NCI-H510A (cell line): ENCODE data around the gene PQBP1.

Experiments used
- DNase-seq: peaks from one replicate; lab custom pipeline; 2025; lab: John Stamatoyannopoulos, UW

PQBP1 gene

DNA sequence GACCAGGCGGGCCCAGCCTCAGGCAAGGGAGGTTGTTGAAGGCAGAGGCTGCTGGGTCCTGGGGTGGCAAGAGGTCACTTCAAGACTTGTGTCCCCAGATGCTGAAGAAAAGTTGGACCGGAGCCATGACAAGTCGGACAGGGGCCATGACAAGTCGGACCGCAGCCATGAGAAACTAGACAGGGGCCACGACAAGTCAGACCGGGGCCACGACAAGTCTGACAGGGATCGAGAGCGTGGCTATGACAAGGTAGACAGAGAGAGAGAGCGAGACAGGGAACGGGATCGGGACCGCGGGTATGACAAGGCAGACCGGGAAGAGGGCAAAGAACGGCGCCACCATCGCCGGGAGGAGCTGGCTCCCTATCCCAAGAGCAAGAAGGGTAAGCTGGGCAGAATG, 4.4 kb downstream of the PQBP1 start:
- DNase-seq = no peak

DNA sequence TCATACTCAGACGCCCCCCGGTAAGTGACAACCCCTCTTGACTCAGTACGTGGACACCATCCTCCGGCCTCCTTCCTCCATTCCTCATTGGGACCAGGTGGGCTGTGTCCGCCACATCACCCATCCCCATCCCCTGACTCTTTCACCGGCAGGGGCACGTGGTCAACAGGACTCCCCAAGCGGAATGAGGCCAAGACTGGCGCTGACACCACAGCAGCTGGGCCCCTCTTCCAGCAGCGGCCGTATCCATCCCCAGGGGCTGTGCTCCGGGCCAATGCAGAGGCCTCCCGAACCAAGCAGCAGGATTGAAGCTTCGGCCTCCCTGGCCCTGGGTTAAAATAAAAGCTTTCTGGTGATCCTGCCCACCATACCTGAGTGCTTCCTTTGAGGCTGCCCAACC, 5.0 kb downstream of the PQBP1 start:
- DNase-seq = no peak

DNA sequence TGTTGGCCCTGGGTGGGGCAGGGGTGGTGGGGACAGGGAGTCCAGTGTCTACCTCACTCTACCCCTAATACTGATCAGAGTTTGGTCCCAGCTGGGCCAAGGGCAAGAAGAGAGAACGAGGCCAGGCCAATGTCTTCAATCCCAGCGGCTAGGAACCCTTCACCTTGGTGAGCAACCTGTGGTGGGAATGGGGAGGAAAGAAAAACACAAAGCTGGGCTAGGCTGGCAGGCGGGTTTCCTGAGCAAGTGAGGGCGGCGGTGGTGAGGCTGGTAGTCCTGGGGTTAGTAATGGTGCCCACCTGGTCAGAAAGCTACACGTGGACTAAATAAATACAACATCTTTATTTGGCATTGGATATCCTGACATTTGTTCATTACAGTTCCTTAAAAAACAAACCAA, 5.6 kb downstream of the PQBP1 start:
- no peak for DNase-seq

DNA sequence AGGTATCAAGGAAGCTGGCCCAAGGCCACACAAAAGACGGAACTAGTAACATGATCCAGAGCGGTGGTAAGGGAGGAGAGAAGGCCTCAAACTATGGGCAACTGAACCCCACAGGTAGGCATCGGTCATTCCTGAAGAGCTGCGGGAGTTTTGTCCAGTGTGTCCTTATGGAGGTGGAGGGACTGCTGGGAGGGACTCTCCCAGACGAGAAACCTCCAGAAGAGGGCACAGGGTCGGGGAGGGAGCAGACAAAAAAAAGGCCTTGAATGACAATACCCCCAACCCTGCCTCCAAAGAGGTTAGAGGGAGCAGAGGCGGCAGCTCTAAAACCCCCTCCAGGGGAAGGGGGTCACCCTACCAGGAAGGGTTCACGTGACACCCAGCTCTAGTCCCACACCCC, 6.5 kb downstream of the PQBP1 start:
- DNase-seq = no peak

DNA sequence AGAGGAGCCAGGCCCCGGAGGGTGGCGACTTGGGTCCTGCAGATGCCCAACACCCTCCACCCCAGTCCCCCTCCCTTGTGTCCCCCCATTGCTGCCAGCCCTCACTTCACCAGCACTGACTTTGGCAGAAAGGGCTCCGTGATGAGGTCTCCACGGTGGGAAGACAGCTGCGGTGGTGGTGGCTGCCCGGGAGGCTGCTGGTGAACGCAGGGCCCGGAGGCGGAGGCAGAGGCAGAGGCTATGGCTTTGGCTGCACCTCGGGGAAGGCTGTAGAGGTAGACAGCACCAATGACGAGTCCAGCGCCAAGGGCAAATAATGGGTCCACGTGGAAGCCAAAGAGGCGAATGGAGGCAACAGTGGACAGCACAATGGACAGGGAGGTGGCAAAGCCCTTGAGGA, 6.9 kb downstream of the PQBP1 start:
- DNase-seq = no peak

DNA sequence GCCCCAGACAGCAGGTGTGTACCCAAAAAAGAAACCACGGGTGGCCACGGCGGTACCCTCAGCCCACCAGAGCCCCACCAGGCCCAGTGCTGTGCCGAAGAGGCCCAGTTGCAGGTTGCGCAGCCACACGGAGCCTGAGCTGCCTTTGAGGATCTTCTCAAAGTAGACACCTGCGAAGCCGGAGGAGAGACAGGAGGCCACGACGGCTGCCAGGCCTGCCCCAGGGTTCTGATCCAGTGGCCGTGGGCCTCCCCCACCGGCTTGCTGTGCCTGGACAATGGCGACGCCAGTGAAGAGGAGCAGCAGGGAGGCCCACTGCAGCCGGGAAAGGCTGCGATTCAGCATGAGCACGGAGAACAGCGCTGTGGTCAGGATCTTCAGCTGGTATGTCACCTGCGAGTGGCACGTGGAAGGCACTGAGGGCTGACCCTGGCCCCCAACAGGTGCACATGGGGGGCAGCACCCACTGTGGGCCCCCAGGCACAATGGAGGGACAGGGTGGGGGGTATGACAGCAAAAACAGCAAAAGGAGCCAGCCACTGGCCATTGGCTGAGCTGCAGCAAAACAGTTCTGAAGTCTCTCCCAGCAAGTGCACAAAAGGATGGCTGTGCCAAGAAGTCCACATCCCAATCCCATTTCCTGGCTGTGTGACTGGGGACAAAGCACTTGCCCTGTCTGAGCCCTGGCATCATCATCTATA, 7.5 kb downstream of the PQBP1 start:
- DNase-seq = no peak

DNA sequence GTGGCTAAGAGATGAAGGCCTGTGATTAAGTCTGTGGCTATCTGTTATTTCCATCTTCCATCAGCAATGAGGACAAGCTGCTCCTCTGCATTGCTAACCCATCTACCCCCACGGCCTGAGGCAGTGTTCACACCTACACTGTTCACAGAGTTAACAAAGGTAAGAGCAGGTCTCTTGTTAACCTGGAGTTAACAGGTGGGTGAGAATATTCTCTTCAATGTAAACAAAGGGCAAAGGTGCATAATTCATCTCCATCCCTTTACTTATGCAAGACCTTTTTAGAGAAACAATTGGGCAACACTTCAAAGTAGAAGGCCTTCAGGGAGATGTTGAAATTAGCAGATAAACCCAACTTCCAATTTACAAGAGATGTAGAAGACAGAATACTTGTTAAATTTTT, 10.9 kb downstream of the PQBP1 start:
- no peak for DNase-seq

DNA sequence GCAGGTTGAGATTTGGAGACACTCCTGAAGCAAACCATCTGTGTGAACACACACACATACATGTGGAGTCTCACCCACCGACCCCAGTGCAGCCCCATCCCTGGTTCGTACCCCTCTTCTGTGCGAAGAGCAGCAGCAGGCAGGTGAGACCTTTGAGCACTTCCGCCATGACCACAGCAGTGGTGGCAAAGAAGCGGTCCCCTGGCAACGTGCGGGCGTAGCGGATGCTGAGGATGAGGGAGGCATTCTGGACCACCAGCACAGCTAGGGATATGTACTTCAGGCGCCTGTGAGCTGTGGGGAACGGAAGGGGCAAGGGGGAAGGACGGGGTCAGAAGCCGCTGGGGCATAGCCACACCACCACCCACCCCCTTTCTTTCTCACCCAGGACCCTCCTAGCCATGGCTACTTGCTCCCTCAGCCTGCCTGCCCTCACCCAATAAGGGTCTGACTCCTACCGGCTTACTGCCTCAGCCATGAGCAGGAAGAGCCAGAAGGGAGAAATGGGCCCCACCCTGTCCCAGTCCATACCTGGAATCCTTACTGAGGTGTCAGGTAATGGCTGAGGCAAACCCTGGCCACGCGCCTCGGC, 12.1 kb downstream of the PQBP1 start:
- no peak for DNase-seq

DNA sequence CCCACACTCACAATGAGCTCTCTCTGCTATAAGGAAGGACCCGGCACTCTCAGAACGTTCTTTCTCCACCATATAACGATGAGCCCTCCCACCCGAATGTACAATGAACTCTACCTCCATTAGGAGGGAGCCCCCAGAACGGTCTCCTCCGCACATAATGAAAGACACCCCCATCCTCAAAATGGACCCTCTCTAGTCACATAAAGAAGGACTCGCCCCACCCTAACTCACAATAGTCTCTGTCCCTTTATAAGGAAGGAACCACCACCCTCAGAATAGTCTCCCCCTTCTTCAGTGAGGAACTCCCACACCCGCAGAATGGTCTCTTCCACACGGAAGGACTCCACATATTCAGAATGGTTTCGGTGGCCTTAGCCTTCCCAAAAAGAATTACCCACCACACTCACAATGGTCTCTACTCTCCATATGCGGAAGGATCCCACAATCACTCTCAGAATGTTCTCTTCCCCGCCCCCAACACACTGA, 13.2 kb downstream of the PQBP1 start:
- DNase-seq = no peak

DNA sequence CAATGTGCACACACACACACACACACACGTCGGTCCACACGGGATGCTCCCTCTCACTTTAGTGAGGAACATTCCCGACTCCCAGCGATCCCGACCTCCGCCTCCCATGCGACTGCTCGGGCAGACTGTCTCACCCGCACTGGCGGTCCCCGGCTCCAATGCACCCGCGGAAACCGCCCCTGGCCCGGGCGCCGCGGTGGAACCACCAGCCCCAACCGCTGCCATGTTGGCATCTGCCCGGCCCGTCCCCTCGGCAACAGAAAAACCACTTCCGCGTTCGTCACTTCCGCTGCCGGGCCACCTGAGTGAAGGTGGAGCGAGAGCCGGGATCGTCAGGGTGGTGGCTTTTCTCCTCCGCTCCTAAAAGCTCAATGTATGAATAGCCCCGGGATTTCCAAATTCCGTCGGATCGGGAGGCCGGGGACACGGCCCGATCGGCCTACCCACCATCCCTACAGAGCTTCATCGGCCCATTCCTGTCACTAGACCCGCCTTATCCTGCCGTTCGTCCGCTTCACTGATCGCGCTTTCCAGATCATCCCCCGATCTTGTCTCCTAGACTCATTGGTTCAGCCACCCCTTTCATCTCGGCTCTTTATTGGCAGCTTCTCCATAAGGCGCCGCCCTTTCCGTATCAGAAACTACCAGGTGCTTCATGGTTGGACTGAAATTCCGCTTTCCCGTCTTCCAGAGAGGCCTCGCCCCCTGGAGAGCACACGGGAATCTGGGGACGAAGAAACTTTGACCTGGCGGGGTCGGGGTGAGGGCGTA, 13.9 kb downstream of the PQBP1 start, which contains the start of gene SLC35A2:
TSS of gene SLC35A2 (minus strand) at position 235 of the 771 bp plus-strand sequence. CDS start at position 225, 10 bp downstream.
- peak; percentile 81 for DNase-seq

DNA sequence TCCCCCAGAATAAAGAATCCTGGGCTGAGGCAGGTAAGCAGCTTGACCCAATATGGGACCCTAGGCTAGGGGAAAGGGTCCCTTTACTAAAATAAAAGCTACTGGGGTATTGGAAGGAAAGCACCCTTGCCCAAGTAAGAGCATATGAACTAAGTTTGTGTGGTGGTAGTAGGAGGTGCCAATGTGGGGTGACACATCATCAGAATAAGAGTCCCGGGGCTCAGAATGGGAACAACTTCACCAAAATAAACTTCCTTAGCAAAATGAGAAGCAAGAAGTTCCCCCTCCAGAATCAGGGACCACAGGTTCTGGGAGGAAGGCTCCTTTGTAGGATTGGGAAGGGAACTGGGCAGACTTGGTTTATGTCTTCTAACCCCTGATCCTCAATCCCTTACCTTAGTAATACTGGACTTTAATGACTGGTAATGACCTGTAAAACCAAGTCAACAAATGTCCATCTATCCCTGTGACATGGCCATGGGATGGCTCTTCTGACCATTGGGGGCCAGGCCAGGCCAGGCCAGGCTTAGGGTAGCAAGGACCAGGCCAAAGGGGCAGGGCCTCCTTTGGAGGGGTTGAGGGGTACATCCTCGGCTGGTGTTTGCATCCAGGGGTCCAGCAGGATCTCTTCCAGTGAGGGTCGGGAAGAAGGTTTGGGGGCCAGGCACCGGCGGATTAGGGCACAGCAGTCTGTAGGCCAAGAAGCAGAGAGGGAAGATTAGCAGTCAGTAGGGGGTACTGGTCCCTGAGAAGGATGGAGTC, 16.1 kb downstream of the PQBP1 start:
- no peak for DNase-seq

DNA sequence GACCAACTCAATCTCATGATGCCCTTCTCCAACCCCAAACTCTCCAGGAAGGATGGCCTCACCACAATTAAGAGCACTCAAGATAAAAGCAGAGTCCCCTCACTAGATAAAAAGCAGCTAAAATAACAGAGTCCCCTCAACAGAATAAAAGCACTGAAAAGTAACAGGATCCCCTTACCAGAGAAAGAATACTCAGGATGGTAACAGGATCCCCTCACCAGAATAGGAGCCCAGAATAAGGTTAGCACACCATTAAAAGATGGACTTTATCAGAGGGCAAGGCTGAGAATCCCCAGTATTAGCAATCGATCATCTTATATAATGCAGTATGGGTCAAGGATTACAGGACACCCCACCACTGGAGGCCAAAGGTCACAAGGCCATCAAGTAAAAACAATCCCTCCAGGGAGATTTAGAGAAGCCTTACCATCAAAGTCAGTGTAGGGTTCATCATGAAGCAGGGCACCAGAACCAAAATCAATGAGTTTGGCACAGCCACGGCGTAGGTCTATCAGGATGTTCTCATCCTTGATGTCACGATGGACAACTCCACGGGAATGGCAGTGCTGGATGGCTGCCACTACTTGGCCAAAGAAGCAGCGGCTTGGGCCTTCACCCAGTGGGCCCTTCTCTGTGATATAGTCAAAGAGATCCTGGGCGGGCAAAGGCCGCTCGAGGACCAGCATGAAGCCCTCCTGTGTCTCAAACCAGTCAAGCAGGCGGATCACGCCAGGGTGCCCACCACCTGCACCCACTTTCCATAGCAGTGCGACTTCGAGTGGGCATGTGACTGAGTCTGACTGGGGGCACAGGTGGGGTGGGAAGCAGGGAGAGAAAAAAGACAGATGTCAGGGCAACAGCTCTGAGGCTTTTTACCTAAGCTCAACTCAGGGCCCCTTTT, 17.1 kb downstream of the PQBP1 start:
- DNase-seq = no peak

DNA sequence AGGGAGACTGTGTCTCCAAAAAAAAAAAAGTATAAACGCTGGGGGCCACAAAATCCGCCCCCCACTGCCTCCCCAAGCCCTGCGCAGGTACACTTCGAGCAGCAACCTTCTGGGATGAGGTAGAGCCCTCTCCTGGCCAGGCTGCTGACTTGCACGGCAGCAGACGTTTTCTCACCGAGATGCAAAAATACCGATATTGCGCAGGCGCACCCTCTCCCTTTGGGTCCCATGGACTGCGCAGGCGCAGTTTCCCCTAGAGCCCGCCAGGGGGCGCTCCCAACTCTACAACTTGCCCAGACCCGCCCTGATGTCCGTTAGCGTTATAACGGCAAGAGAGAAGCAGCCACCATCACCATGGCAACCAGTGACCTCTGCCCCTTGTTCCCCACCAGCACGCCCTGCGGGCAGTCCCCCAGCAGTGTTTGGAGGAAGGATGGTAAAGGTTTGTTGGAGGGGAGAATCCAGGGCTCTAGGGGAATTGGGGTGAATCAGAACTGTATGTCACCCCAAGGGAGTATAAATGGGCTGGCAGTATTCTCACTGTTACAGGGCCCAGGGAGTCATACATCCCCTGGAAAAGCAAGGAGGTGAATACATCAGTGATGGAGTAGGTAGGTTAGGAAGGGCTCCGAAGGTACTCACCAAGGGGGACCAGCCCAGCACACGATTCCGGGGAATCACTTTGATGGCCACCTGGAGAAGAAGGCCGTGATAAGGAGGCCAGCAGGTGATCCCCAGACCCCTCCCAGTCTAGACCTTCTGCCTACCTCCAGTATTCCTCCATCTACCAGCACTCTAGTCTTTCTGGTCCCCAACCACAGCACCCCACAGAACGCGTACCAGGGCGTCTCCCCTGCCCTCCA, 19.6 kb downstream of the PQBP1 start:
- DNase-seq = peak; percentile 62

DNA sequence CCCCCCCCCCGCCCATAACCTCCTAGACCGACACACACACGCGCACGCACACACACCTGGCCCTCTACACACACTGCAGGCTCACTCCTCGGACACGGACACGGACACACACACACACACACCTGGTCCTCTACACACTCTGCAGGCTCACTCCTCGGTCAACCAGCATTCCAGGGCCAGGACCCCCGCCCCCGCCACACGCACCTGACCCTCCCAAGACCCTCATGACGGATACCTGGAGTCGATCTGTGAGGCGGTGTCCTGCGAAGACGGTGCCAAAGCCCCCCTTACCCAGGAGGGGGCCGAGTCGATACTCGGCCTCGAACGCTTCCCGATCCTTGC, 20.5 kb downstream of the PQBP1 start:
- DNase-seq = no peak

DNA sequence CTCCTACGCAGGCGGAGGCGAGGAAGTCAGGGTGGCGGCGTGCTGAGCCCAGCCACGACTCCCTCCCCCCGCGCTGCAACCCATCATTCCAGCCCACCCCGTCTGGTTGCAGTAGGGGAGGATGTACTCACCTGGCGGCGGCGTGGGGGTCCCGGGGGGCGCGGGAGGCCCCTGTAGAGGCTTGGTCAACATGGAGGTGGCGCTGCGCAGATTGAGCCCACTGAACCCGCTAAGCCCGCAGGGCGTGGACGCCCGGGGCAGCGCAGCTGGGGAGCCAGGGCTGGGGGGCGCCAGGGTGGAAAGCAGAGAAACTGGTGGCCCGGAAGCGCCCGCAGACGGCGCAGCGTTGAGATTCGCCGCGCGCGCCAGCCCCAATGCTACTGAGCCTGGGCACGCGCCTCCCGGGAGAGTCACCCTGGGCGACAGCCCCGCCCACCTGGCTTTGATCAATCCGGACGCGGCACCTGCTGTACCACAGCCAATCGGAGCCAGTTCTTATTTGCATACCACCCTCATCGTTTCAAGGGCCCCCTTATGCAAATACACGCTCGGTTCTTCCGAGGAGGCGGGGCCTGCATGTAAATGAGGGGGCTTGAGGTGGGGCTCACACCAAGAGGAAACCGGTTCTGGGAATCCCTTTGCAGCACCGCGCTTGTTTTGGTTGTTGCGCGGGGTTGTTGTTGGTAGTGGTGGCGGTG, 21.1 kb downstream of the PQBP1 start, which contains the start of gene PIM2:
TSS of gene PIM2 (minus strand) at position 382 of the 698 bp plus-strand sequence. CDS start at position 192, 190 bp downstream.
- DNase-seq = peak; percentile 92

DNA sequence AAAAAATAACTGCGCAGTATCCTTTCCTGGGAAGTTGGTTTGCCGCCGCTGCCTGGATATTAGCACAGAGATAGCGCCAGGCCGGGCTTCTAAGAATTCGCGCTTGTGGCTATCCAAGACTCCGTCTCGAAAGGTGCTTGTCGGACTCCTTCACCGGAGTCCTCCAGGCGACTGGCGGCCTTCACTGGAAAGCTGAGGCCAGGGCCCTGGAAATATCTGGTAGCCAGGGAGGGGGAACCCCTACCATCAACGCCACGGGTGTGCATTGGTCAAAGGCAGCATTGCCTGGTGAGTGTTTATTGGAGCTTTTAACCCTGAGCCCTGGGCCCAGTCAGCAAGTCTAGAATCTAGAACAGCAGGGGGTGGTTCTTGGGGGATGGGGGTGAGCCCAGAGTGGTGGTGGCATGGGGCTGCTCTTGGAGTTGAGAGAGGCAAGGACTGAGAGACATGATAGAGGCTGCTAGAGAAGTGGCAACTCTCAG, 21.7 kb downstream of the PQBP1 start:
- DNase-seq = no peak

DNA sequence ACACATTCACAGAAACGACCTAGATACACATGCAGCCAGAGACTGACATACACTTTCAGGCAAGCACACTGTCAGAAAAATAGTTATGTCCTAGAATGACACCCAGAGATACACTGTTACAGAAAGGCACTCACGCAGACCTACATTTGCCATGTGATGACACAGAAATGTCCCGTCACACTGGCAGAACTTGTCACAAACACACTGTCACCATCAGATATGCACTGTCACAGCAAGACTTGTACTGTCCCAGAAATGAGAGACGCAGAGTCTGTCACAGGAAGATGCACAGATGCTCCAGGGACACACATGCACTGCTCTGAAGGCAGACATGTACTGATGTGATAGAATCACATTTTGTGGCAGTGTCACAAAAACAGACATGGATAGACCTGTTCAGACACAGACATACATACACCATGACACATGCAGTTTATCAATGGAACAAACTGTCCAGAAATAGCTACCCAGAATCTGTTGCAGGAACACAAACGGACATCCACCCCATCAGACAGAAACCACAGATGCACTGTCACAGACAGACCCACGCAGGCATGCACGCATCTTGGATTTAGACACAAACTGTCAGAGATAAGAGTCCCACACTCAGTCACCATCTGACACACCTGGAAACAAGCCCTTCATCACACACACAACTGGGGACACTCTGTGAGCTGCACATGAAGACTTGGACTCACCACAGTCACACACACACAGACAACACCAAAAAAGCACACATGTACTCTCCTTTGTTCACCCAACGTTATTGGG, 22.4 kb downstream of the PQBP1 start:
- no peak for DNase-seq

DNA sequence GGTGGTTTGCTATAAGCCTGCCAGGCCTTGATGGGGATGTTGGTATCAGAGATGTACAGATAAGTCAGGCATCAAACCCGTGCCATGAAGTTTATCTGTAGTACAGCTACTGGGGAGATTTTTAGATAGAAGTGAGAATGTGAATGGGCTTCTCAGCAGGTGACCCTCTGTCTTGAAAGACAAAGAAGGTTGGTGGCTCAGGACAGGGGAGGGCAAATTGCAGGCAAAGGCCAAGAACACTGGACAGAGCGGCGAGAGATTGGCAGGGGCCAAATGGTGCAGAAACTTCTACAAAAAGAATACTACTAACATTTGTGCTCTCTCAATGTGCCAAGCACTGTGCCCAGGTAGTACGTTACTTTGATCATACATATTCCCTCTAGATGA, 23.0 kb downstream of the PQBP1 start:
- no peak for DNase-seq

DNA sequence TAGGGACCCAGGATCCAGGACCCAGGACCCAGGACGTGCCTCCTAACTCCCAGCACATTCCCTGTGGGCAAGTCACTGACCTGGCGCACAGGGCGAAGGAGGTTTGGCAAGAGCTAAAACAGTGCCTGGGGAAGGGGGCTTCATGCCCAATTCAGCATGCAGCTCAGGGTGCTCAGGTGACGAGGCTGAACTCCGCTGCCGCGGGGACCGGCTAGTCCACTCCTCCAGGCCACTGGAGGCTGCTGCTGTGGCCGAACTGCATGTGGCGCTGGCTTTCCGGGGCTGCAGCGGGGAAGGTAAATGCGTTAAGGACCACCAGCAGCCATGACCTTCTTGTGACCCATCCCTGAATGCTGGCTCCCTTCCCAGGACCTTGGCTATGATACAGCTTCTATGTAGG, 26.0 kb downstream of the PQBP1 start:
- DNase-seq = no peak
